GM21786 (cell line): ENCODE results near the gene SULT1A2.
"Not testable (repeated sequence)": the region's sequence is repeated elsewhere in the genome, so short reads cannot be mapped to it uniquely, and the experiment has no call there.

Source experiments
- ATAC-seq: cut with Tn5 transposase; IDR thresholded peaks from one replicate; pipeline ENCODE4 v1.9.1; 2021; ENCODE audit not compliant: unreplicated experiment

Gene SULT1A2

DNA sequence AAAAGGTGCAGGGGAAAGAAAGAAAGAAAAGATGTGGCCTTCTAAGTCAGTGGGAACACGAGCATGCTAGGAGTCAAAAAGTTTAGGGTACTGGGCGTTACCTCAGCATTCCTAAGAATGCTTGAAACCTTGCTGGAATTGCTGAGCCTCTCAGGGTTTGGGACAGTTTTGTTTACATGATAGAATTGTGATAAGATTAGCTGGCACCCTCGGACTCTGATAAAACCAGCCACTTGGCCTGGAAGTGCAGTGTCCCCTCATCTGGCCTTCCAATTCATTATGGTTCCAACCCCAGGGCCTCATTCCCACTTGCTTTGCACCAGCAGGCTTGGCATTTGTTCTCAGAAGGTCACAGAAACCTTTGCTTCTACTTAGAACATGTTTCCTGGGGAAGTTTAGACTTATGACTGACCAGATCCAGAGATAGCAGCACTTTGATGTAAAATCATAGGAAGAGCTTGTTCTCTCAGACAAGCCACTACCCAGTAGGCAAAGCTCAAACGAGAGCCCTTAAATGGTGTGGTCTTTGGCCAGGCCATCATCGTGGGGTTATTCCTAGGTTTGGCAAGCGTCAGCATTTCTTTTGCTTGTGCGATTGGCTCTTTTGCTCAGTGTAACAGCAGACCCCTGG lies 35.2 kb downstream of the SULT1A2 start:
- no peak for ATAC-seq

DNA sequence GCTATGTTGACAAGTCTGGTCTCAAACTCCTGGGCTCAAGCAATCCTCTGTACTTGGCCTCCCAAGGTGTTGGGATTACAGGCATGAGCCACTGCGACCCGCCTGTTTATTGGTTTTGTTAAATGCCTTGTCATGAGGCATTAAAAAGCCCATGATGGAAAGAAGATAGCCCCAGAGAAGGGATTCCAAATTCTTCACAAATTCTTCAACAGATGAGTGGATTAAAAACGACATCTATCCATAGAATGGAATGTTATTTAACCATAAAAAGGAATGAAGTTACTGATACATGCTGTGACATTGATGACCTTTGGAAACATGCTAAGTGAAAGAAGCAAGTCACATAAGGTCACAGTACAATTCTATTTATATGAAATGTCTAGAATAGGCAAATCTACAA lies 38.4 kb downstream of the SULT1A2 start:
- no peak for ATAC-seq

DNA sequence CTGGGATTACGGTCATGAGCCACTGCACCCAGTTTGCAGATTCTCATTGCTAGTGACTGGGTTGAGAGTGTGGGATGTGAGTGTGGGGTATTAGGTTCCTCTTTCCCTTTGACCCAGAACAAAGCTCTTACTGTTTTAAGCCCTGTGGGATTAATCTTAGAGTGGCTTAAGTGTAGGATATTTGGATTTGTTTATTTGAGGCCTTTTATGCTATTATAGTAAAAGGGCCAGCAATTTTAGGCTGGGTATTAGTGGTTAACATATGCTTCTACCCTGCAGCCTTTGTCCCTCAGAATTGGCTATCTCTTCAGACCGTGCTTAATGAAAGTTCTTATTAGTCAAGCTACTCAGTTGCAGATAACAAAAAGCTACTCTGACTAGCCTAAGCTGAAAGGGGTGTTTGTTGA lies 39.9 kb downstream of the SULT1A2 start:
- no peak for ATAC-seq

DNA sequence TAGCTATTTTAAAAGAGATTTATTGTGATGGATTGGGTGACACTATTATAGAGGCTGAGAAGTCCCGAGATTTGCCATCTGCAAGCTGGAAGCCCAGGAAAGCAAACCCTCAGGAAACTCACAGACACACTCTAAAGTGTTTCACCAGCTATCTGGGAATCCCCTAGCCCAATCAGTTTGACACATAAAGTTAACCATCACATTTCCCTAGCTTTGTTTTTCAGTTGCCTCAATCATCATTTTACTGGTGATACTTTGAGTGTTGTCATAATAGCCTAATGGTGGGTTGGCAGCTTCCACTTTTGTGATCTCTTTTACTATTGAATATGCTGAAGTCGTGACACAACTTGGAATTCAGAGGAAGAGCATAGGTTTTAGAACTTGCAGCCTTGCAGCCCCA lies 41.3 kb downstream of the SULT1A2 start:
- no peak for ATAC-seq

DNA sequence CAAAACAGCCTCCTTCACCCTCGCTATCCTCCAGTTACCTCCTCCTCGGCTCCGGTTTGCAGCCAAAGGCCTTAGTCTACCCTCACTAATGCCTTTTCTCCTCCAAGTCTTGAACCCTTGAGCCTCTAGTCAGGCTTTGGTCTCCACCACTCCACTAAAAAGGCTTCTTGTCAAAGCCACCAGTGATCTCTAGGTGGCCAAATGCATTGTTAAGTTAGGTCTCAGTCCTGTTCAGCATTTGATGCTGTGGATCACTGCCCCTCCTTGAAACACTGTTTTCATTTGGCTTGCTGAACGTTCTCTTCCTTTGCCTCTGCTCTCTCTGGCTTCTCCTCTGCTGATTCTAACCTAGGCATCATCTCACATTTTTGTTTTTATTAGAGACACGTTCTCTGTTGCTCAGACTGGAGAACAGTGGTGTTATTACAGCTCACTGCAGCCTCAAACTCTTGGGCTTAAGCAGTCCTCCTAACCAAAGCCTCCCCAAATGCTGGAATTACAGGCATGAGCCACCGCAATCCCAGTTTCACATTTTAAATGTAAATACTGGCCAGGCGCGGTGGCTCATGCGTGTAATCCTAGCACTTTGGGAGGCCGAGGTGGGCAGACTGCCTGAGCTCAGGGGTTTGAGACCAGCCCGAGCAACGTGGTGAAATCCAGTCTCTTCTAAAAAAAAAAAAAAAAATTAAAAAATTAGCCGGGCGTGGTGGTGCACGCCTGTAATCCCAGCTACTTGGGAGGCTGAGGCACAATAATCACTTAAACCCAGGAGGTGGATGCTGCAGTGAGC lies 42.0 kb downstream of the SULT1A2 start:
- no peak for ATAC-seq

DNA sequence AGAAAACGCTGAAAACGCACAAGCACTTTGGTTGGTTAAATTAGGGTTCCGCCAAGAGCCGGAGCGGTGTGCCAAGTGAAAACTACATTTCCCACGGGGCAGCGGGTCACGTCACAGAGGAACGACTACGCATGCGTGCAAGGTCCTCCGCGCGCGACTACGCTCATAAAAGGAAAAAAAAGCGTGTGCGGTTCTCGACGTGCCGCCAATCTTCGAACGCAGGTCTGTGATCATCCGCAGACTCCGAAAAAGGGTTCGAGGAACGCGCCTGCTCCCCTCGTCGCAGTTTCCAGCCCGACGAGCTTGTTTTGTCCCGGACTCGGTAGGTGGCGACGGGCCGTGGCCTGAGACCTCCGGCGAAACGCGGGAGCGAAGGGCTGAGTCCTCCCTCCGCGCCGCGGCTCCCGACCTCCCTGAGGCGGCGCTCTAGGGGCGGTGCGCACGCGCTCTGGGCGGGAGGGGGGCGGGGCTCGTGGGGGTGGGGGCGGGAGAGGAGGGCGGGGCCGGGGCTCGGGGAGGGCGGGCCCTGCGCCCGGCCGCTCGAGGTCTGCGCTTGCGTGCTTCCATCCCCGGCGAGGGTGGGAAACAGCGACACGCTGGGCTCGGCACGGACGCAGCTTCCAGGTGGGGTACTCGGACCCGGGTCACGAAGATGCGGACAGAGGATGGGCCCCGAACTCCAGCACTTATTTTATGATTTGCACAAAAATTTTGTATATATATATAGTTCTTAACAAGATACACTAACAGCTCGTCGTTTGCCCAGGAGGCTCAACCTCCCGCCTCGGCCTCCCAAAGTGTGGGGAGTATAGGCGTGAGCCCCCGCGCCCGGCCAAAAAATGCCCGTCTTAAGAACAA lies 42.8 kb downstream of the SULT1A2 start, which contains the start of gene SGF29:
Gene SGF29 (plus strand): TSS at position 145 of the 858 bp plus-strand sequence. CDS start 27,150 bp downstream, outside the sequence.
- peak; percentile 73 for ATAC-seq

DNA sequence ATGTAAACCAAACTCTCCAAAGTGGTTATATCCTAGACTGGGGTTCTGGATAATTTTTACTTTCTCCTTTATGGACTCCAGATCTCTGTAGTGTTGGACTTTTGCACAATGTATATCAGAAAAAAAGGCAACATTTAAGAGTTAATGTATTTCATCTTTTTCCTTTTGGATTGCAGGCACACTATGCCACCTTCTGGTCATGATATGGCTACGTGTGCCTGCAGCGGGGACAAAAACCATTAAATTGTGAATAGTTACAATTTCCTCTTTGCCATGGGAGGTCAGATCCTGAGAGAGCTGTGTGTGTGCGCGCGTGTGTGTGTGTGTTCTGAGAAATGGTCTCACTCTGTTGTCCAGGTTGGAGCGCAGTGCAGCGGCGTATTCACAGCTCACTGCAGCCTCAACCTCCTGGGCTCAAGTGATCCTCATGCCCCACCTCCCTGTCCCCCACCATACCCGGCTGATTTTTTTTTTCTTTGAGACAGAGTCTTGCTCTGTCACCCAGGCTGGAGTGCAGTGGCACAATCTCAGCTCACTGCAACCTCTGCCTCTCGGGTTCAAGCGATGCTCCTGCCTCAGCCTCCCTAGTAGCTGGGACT lies 47.5 kb downstream of the SULT1A2 start:
- no peak for ATAC-seq

DNA sequence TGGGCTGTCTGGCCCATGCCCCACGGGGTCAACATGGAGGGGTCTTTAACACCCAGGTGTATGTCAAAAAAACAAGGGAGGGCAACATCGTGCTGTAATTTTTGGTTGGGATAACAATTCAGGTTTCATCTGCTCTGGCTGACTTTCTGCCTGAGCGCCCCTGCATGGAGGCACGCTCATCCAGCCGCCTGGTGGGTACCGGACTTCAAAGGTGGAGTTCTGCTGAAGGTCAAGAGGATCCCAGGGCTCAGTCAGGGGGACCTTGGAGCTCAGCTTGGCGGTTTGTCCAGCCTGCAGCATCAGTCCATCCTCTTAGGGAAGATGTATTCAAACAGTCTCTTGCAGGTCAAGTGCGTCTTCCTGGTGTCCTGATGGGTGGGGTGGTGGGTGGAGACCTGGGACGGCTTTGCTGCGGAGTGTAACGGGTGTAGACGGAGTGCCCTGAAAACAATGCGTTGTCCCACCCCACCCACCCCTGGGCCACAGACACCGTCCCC lies 48.5 kb downstream of the SULT1A2 start:
- ATAC-seq, result no peak

DNA sequence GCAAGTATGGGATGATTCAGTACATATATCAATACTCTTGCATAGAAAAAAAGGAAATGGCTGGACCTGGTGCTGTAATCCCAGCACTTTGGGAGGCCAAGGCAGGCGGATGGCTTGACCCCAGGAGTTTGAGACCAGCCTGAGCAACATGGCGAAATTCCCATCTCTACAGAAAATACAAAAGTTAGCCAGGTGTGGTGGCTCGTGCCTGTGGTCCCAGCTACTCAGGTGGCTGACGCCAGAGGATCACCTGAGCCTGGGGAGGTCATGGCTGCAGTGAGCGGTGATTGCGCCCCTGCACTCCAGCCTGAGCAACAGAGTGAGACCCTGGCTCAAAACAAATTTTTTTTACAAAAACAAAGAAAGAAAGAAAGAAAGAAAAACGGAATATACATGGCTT lies 50.2 kb downstream of the SULT1A2 start:
- no peak for ATAC-seq

DNA sequence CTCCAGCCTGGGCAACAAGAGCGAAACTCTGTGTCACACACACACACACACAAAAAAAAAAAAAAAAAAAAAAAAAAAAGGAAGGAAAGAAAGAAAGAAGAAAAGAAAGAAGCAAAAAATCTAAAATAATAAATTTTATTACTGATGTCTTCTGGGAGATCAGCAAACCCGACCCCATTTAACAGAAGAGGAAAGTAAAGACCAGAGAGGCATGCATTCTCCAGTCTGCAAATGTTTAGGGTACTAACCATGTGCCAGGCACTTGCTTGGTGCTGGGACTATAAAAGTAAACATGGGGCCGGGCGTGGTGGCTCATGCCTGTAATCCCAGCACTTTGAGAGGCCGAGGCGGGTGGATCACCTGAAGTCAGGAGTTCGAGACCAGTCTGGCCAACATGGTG lies 50.9 kb downstream of the SULT1A2 start:
- not testable (repeated sequence) for ATAC-seq

DNA sequence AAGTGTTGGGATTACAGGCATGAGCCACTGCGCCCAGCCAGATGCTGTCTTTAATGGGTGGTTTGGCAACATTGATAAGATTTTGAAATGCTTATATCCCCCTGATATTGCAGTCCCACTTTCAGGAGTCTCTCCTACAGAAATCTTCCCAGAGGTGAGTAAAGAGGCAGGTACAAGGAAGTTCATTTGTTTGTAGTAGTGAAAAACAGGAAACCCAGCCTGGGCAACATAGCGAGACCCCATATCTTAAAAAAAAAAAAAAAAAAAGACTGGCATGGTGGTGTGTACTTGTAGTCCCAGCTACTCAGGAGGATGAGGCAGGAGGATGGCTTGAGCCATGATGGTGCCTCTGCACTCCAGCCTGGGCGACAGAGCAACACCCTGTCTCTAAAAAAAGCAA lies 51.9 kb downstream of the SULT1A2 start:
- no peak for ATAC-seq

DNA sequence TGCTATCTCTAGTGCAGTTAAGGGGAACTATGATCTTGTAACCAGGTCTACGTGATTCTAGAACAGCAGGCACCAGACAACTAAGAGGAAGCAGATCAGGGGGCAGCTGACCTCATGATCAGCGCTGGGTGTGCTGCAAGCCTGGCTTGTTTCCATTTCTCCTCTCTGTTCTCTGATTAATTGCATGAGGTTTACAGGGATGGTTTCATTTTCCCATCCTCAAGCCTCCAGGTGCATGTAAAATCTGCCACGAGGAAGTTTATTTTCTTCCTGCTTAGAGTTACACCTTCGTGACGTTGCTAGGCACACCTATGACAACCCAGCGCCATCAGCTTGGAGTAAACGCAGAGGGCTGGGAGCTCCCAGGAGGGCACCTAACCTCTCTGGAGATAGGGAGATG lies 53.8 kb downstream of the SULT1A2 start:
- ATAC-seq, result no peak

DNA sequence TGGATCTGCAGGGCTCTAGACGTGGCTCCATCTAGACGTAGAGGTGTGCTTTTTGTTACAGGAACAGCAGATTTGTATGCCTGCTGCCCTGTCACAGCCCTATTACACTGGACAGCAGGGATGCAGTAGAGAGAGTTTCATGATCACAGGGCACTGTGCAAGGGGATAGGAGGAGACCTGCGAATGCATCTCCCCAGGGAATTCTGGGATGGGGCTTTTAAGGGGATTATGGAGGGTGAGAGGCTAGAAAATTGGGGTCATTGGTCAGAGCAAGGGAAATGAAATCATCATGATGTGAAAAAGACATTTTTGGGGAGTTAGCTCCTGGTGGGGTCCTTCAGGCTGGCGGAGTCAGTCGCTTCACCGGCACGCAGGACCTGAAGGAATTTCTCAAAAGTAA lies 54.2 kb downstream of the SULT1A2 start:
- ATAC-seq, result no peak
